ENCODE results near the gene RNF121.

The RNF121 gene

DNA sequence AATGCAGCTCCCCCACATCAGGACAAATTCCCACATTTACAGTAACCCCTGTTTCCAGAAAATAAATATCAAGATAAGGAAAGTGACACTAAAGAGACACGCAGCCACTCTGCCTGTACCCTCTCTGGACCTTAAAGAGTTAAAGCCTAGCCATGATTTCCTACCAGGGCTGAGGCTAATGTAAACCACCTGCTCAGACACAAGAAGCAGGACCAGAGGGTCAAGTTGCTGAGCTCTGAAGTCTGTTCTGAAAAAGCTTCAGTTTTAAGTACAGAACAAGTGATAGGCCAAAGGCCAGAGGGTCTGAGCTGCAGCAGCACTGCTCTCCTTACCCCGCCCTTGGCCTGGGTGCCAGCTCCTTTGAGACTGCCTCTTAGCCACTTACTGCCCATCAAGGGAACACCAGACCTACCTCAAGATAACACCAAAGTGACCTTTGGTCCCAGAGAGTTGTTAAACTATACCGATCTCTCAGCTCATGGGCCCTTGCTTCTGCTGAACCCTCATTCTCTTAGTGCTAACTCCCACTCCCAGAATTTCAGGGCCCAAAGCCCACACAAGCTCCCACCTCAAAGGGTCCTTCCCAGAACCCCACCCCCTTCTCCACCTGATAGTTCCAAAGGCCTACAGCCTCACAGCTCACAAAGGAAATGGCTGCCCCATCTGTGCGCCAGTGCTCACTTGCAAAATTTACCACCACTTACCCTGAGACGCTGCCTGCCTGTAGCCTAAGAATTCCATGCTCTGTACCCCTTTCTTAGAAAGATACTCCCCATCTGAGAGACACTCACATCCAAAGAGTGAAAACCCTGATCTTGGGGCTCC, 110.4 kb downstream of the RNF121 start:
- H3K4me1 Mint-ChIP-seq (ENCODE audit: low read depth): peaks cover 43% of the 10 kb centered on the region
- DNase-seq: no peak
- no peak overlapping the region for H3K4me3 Mint-ChIP-seq
- peaks cover 33% of the 10 kb centered on the region for H3K36me3 Mint-ChIP-seq (ENCODE audit: low read depth)
- H3K27ac Mint-ChIP-seq: no peak overlapping the region
- H3K27me3 Mint-ChIP-seq: no peaks in the 10 kb centered on the region
- H3K9me3 Mint-ChIP-seq: no peaks in the 10 kb centered on the region

DNA sequence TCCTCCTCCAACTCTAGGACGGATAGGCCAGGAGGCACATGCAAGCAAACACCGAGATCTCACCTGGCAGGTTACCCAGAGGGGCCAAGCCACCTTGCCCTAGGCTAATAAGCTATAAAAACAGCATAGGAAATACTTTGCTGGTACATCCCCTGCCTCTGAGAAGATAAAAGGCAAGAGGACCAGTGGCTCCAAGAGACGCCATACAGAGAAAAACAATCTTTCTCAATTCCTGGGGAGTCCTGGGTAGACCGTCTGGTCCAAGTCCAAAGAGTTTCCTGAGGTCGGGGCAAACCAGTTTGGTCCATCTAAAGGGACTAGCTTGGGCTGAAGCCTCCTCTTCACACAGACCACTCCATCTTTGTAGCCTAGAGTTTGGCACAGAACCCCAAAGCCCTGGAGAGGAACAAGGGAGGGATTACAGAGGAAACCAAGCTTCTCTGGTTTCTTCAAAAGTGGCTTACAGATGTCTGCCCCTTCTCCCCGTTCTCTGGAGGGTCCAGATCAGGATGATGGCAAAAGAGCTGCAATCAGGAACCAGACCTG, 111.1 kb downstream of the RNF121 start:
- Mint-ChIP-seq H3K27ac (no peak overlapping the region), H3K36me3 (ENCODE audit: low read depth) (peaks cover 29% of the 10 kb centered on the region), H3K9me3 (no peaks in the 10 kb centered on the region), H3K4me1 (ENCODE audit: low read depth) (peaks cover 44% of the 10 kb centered on the region), H3K4me3 (no peak overlapping the region), H3K27me3 (no peaks in the 10 kb centered on the region)
- DNase-seq: peak; percentile 38

DNA sequence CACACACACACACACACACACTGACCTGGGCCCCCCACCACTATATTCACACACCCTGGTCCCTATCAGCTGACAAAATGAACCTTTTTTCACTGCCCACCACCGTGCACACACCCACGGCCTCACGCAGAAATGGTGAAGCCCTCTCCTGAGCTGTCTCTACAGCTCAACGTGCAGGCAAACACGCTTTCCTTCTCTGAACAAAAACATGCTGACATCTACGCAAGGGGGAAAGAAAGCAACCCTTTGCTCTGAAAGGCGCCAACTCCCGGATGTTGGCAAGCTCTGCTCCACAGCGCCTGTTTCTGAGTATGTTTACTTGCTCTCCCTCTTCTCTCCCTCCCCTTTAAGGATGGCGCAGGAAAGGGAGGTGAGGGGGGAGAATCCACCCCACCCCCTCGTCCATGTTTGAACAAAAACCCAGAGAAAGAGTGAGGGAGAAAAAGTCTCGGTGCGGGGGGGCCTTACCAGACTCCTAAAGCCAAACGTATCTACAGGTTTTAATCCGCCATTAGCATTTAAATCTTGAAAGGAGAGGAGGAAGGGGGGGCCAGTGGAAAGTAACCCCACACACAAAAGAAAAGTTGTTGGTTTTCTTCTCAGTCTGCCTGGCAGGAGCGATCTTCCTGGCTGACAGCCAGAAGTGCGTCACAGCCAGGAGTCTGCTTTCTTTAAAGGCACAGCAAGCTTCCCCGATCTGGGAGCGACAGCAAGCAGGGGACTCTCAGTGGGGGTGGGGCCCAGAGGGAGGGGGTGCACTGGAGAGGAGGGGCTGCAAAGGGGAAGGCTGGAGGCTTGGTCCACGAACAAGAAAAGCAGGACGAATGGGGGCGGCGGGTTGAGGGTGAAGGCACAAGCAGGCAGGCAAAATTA, 111.9 kb downstream of the RNF121 start:
- peak; percentile 83 for DNase-seq
- Mint-ChIP-seq H3K27ac (no peak overlapping the region), H3K9me3 (no peaks in the 10 kb centered on the region), H3K36me3 (ENCODE audit: low read depth) (peaks cover 26% of the 10 kb centered on the region), H3K27me3 (no peaks in the 10 kb centered on the region), H3K4me3 (no peak overlapping the region), H3K4me1 (ENCODE audit: low read depth) (peaks cover 44% of the 10 kb centered on the region)

DNA sequence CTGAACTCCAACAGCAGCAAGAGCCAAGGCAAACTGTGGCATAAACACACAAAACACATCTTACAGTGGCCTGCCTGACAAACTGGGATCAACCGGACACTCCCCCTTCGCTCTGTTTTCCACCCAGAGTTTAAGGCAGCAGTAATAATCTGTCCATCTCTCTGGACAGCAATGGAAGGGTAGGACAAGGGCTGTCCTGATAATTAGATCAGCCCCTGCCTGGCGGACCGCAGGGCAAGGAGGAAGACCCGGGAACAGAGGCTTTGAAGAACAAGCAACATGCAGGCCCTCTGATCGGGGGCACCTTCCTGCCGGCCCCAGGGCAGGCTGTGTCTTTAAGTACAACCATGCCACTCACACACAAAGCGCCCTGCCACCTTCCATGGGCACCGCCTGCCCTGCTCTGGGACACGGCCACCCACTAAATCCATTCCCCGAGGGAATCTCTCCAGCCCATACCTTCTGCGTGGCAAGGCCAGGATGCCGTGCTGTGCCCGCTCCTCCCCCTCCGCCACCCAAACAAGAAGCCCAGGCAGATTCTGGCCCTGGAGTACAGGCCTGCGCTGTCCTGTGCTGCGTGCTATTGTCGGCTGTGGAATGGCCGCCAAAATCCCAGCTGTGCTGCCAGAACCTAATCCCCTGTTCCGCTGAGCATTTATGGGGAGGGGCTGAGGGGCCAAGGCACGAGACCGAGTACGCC, 112.7 kb downstream of the RNF121 start:
- H3K36me3 Mint-ChIP-seq (ENCODE audit: low read depth): peaks cover 26% of the 10 kb centered on the region
- H3K4me1 Mint-ChIP-seq (ENCODE audit: low read depth): peaks cover 37% of the 10 kb centered on the region

DNA sequence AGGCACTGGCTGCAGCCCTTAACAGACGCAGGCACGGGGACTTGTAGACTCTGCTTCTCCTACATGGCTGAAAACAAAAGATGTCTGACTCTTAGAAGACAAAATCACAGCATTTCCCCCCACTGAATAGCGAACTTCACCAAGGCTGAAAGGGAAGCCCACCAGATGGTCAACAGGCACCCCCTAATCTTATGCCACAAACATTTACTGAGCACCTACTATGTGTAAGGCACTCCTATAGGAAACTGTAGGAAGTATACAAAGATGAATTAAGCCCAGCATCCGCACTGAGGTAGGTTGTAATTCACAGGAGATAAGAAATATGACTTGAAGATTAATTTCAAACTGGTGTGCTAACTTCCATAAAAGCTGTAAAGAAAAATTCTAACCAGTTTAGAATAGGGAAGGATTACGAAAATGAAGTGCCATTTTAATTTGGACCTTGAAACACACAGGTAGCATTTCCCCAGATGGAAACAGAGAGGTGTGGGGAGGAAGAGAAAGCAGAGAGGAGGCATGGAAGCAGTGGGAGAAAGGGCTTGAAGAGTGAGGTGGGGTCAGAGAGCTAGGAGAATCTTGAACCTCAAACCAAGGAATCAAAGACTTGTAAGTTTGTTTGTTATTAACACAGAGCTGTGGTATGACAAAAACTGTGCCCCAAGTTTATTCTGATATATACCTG, 113.4 kb downstream of the RNF121 start:
- no peaks in the 10 kb centered on the region for H3K9me3 Mint-ChIP-seq
- H3K27ac Mint-ChIP-seq: no peak overlapping the region
- H3K4me3 Mint-ChIP-seq: no peak overlapping the region
- H3K36me3 Mint-ChIP-seq (ENCODE audit: low read depth): peaks cover 24% of the 10 kb centered on the region
- peaks cover 31% of the 10 kb centered on the region for H3K4me1 Mint-ChIP-seq (ENCODE audit: low read depth)
- no peaks in the 10 kb centered on the region for H3K27me3 Mint-ChIP-seq
- no peak for DNase-seq

More for the DNA sequence above, 112.7 kb downstream of the RNF121 start:
- peak; percentile 69 for DNase-seq
- Mint-ChIP-seq H3K27ac (no peak overlapping the region), H3K4me3 (no peak overlapping the region), H3K9me3 (no peaks in the 10 kb centered on the region), H3K27me3 (no peaks in the 10 kb centered on the region)

DNA sequence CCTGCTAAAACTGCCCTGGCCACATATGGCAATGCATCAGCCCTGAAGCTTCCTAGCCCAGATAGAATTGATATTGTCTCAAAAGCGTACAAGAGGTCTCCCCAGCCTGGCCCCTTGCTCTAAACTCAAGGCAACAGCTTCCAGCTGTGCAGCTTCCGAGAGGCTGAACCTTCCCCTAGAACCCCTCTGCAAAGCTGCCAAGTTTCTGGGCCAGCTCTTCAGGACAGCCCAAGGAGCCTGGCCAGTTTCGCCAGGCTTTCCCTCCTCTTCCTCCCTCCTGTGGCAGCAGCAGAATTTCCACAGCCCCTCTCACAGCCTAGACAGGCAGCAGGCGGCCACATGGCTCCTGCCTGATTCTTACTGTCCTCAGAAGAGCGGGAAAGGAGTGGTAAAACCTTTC, 117.0 kb downstream of the RNF121 start:
- no peak for DNase-seq
- Mint-ChIP-seq H3K4me3 (no peak overlapping the region), H3K36me3 (ENCODE audit: low read depth) (peaks cover 51% of the 10 kb centered on the region), H3K27me3 (no peaks in the 10 kb centered on the region), H3K27ac (no peak overlapping the region), H3K4me1 (ENCODE audit: low read depth) (peaks cover 31% of the 10 kb centered on the region), H3K9me3 (no peaks in the 10 kb centered on the region)
